Keratinocyte (primary cell): Measurements from ENCODE around the gene RHCG. TPM values are rescaled to one million over a fixed set of nuclear protein-coding genes. Genes with fewer than 3 reads are reported as not detected.

Source experiments
- DNase-seq: peaks from one replicate; pipeline ENCODE4 v3.0.0-alpha.2; 2011; ENCODE audit warnings: low read depth, missing footprints, low spot score
- FAIRE-seq: peaks from 2 replicates; lab custom pipeline; 2011; peaks lifted over from hg19 to GRCh38; lab: Jason Lieb, UNC
- H2AFZ ChIP-seq: 2 replicates; pipeline ENCODE4 v1.6.0; 2012; ENCODE audit warnings: low read length, control low read depth, inconsistent platforms; ENCODE audit not compliant: control insufficient read depth
- H3K27ac ChIP-seq: 2 replicates; pipeline ENCODE4 v1.5.1; 2011; ENCODE audit warnings: low read length; ENCODE audit not compliant: control insufficient read depth, insufficient read depth
- H3K27me3 ChIP-seq: 3 replicates; pipeline ENCODE4 v1.6.0; 2011; ENCODE audit warnings: low read length; ENCODE audit not compliant: control insufficient read depth, insufficient read depth; ENCODE audit errors: extremely low read depth
- H3K36me3 ChIP-seq, 2 experiments: 2 replicates in 1 of 2; 3 replicates in 1 of 2; pipeline ENCODE4 v1.5.1; 2011; ENCODE audit warnings: low read length in 2 of 2, mild to moderate bottlenecking in 1 of 2; ENCODE audit not compliant: control insufficient read depth in 2 of 2, insufficient read depth in 2 of 2; ENCODE audit errors: extremely low read depth in 1 of 2
- H3K4me1 ChIP-seq: 3 replicates; pipeline ENCODE4 v1.5.1; 2011; ENCODE audit warnings: low read length; ENCODE audit not compliant: control insufficient read depth, insufficient read depth; ENCODE audit errors: extremely low read depth
- H3K4me2 ChIP-seq: 3 replicates; pipeline ENCODE4 v1.6.0; 2011; ENCODE audit warnings: low read depth, low read length; ENCODE audit not compliant: control insufficient read depth, insufficient read depth; ENCODE audit errors: extremely low read depth
- H3K4me3 ChIP-seq, 3 experiments: fragments of 200-600 bp in 1 of 3; sonication (generic) in 1 of 3; 2 replicates in 2 of 3; 3 replicates in 1 of 3; pipeline ENCODE4 v1.5.1; 2011 to 2016; ENCODE audit warnings: low read length in 3 of 3, mild to moderate bottlenecking in 3 of 3, control low read depth in 2 of 3, inconsistent platforms in 1 of 3, low read depth in 1 of 3, mixed read lengths in 1 of 3, mixed run types in 1 of 3, moderate library complexity in 1 of 3; ENCODE audit not compliant: control insufficient read depth in 2 of 3, insufficient read depth in 2 of 3; ENCODE audit errors: extremely low read depth in 1 of 3
- H3K79me2 ChIP-seq: 2 replicates; pipeline ENCODE4 v1.6.0; 2012; ENCODE audit warnings: low read length; ENCODE audit not compliant: control insufficient read depth, insufficient read depth
- H3K9ac ChIP-seq: 3 replicates; pipeline ENCODE4 v1.6.0; 2011; ENCODE audit warnings: low read length; ENCODE audit not compliant: control insufficient read depth, insufficient read depth; ENCODE audit errors: extremely low read depth
- H3K9me1 ChIP-seq: 3 replicates; pipeline ENCODE4 v1.6.0; 2011; ENCODE audit warnings: low read length; ENCODE audit not compliant: control insufficient read depth, insufficient read depth; ENCODE audit errors: extremely low read depth
- H3K9me3 ChIP-seq: 2 replicates; pipeline ENCODE4 v1.5.1; 2012; ENCODE audit warnings: low read depth, low read length; ENCODE audit not compliant: control insufficient read depth
- H4K20me1 ChIP-seq: 3 replicates; pipeline ENCODE4 v1.6.0; 2011; ENCODE audit warnings: low read length; ENCODE audit not compliant: control insufficient read depth, insufficient read depth; ENCODE audit errors: extremely low read depth
- CTCF ChIP-seq, 3 experiments: IDR thresholded peaks in 1 of 3; conservative IDR thresholded peaks in 1 of 3; optimal IDR thresholded peaks in 1 of 3; 2 replicates in 2 of 3; 3 replicates in 1 of 3; pipeline versions ENCODE3 to v1.5.1; 2011; ENCODE audit warnings: low read length in 3 of 3, mild to moderate bottlenecking in 3 of 3, moderate library complexity in 2 of 3, control low read depth in 1 of 3, inconsistent platforms in 1 of 3; ENCODE audit not compliant: insufficient read depth in 2 of 3; ENCODE audit errors: extremely low read depth in 1 of 3
- EZH2 ChIP-seq: IDR thresholded peaks from one replicate; pipeline ENCODE4 v1.6.1; 2012; ENCODE audit warnings: inconsistent platforms, mild to moderate bottlenecking, low read length, moderate library complexity
- dilution Hi-C: fragments of 300-500 bp; cut with MboI; formaldehyde crosslinking; loops from one replicate; pipeline ENCODE4 v1.7.0; 2020; ENCODE audit warnings: low sequenced_read_pairs; ENCODE audit not compliant: extremely low pct_ligation_motif_present
- polyA plus RNA-seq, 5 experiments: library from polyadenylated mRNA; depleted of rRNA in 3 of 5; stranded (reverse) in 3 of 5; stranded (forward) in 1 of 5; unstranded in 1 of 5; fragments of >200 nt; gene quantifications; 1 replicate in 1 of 5; 2 replicates in 3 of 5; 3 replicates in 1 of 5; pipeline versions ENCODE4 v1.2.1 to v1.2.3, GENCODE V29; 2011 to 2012; ENCODE audit warnings: missing spikeins in 2 of 5, low read depth in 1 of 5, low replicate concordance in 1 of 5

The RHCG gene
- polyA plus RNA-seq, 1 donor (not counting 4 experiments of a cell fraction or from before 2014, with no cell fraction given), result 6.9 TPM

DNA sequence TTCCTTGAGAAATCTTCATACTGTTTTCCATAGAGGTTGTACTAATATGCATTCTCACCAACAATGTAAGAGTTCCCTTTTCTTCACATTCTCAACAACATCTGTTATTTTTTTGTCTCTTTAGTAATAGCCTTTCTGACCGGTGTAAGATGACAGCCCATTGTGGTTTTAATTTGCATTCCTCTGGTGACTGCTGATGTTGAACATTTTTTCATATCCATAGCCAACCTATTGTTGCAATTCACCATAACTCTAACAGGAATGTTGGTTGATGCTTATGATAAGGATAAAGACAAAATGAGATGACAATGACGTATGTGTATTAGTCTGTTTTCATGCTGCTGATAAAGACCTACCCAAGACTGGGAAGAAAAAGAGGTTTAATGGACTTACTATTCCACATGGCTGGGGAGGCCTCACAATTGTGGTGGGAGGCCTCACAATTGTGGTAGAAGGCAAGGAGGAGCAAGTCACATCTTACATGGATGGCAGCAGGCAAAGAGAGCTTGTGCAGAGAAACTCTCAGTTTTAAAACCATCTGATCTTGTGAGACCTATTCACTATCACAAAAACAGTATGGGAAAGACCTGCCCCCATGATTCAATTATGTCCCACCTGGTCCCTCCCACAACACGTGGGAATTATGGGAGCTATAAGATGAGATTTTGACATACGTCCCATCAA is 37.6 kb upstream of the RHCG start:
- Histone ChIP-seq H3K9me1 (peaks cover 2% of the 10 kb centered on the region), H3K4me1 (peaks cover 7% of the 10 kb centered on the region), H3K9ac (no peak overlapping the region), H3K4me3 (no peak overlapping the region), H2AFZ (no peak overlapping the region), H3K27ac (no peak overlapping the region), H3K36me3 (no peaks in the 10 kb centered on the region), H3K27me3 (no peaks in the 10 kb centered on the region), H3K4me2 (no peak overlapping the region), H4K20me1 (no peaks in the 10 kb centered on the region), H3K79me2 (no peaks in the 10 kb centered on the region), H3K9me3 (no peaks in the 10 kb centered on the region)
- DNase-seq (no peak), FAIRE-seq (no peak)
- dilution Hi-C loops, result no loop called here
- no peak for TF ChIP-seq EZH2
- TF ChIP-seq CTCF (optimal IDR thresholded peaks at IDR 0.05 in 1 of 3, IDR thresholded peaks at IDR 0.05 in 1 of 3, conservative IDR thresholded peaks at IDR 0.05 in 1 of 3; ENCODE audit: extremely low read depth in 1 of 3, insufficient read depth in 2 of 3, low read length in 3 of 3), result no peak

GRCh38 chr15:89531796-89532537 is 35.6 kb upstream of the RHCG start:
- H3K4me3 ChIP-seq, result no peak overlapping the region
- FAIRE-seq (no peak), DNase-seq (no peak)
- H4K20me1 ChIP-seq, result no peaks in the 10 kb centered on the region
- no peak for TF ChIP-seq EZH2
- peak in 2 of 3 experiments; percentile 12 to 13 for TF ChIP-seq CTCF (optimal IDR thresholded peaks at IDR 0.05 in 1 of 3, IDR thresholded peaks at IDR 0.05 in 1 of 3, conservative IDR thresholded peaks at IDR 0.05 in 1 of 3; ENCODE audit: extremely low read depth in 1 of 3, insufficient read depth in 2 of 3, low read length in 3 of 3)
- no peak overlapping the region for H3K27ac ChIP-seq
- no peaks in the 10 kb centered on the region for H3K79me2 ChIP-seq
- dilution Hi-C loops, result no loop called here
- no peaks in the 10 kb centered on the region for H3K36me3 ChIP-seq
- no peaks in the 10 kb centered on the region for H3K27me3 ChIP-seq
- H3K4me1 ChIP-seq, result peaks cover 7% of the 10 kb centered on the region
- H3K4me2 ChIP-seq, result no peak overlapping the region
- peaks cover 2% of the 10 kb centered on the region for H3K9me1 ChIP-seq
- H2AFZ ChIP-seq, result peak overlapping the region; percentile 17
- no peaks in the 10 kb centered on the region for H3K9me3 ChIP-seq
- no peak overlapping the region for H3K9ac ChIP-seq
